ENCODE data around the gene UQCC3. TPM values are rescaled to one million over a fixed set of nuclear protein-coding genes. Genes with fewer than 3 reads are reported as not detected.

UQCC3 gene
- 1 to 10 TPM; 5.4 to 6.6 TPM for total RNA-seq
- 1 to 10 TPM; 9.1 to 9.7 (median 9.6) TPM for polyA plus RNA-seq
- total RNA-seq: 3.9 to 17.3 (median 8.8) reads per million in 6 experiments

- peak; percentile 52 to 85 (median 68) for DNase-seq
- peak; percentile 75 to 76 for ATAC-seq
- Mint-ChIP-seq H3K36me3 (peaks cover 0 to 27% (median 0%) of the 10 kb centered on the region in 3 donors), H3K4me3 (peak within 1 kb of the TSS; percentile 96 to 100 (median 98)), H3K4me1 (peaks cover 22 to 67% (median 50%) of the 10 kb centered on the region in 4 donors), H3K27ac (peak within 1 kb of the TSS; percentile 92 to 99 (median 96)), H3K27me3 (no peaks in the 10 kb centered on the region), H3K9me3 (no peaks in the 10 kb centered on the region)
- POLR2A ChIA-PET: interaction anchor here (0.6 to 14.7 kb wide), 35 partner anchors 9 to 247 kb away, joined by 3 to 541 read pairs (median 6); partner anchors contain the start of genes B3GAT3, BSCL2, EEF1G and EML3
These were observed at the start of gene UQCC3, which contains the start of gene LBHD1 for GRCh38 chr11:62671608-62672389. TSS of gene UQCC3 (plus strand) at chr11:62671673. CDS start at chr11:62671746, 73 bp downstream. TSS of gene LBHD1 (minus strand) at chr11:62672267. CDS start at chr11:62670031, 2,236 bp downstream.

- ATAC-seq (no peak), DNase-seq (no peak)
- Mint-ChIP-seq H3K4me3 (peak overlapping the region; percentile 84 to 97 (median 90)), H3K4me1 (peaks cover 13 to 36% (median 31%) of the 10 kb centered on the region in 4 donors), H3K9me3 (no peaks in the 10 kb centered on the region), H3K27me3 (peaks cover 0 to 2% (median 0%) of the 10 kb centered on the region in 5 donors), H3K27ac (peak overlapping the region; percentile 91 to 99 (median 96)), H3K36me3 (peaks cover 6 to 38% (median 9%) of the 10 kb centered on the region in 3 donors)
- POLR2A ChIA-PET: interaction anchor here (0.7 to 5.7 kb wide), 24 partner anchors 10 to 259 kb away, joined by 3 to 81 read pairs (median 12); partner anchors contain the start of genes C11orf98, CSKMT, EEF1G and EML3
These were observed 48.9 kb upstream of the UQCC3 start for GRCh38 chr11:62622476-62623089.

GRCh38 chr11:62627713-62628112, 43.8 kb upstream of the UQCC3 start:
- Mint-ChIP-seq H3K27me3 (no peaks in the 10 kb centered on the region), H3K4me1 (peaks cover 0 to 15% (median 6%) of the 10 kb centered on the region in 4 donors), H3K9me3 (no peaks in the 10 kb centered on the region), H3K27ac (peak overlapping the region in 8 of 10 donors; percentile 24 to 85 (median 54)), H3K36me3 (peaks cover 6 to 80% (median 33%) of the 10 kb centered on the region in 3 donors), H3K4me3 (no peak overlapping the region)
- POLR2A ChIA-PET: interaction anchor here (0.7 to 3.2 kb wide), 5 partner anchors 10 to 72 kb away, joined by 5 to 21 read pairs (median 9); partner anchors contain the start of genes C11orf98, CSKMT, GANAB and TUT1
- ATAC-seq (peak; percentile 34 to 48), DNase-seq (no peak)

- peak overlapping the region in 8 of 10 donors; percentile 17 to 92 (median 71) for H3K27ac Mint-ChIP-seq
- peaks cover 10 to 48% (median 20%) of the 10 kb centered on the region in 4 donors for H3K4me1 Mint-ChIP-seq
- ATAC-seq (no peak), DNase-seq (no peak)
- H3K4me3 Mint-ChIP-seq: no peak overlapping the region
- POLR2A ChIA-PET: interaction anchor here (1.4 to 1.6 kb wide), 2 partner anchors 10 to 13 kb away, joined by 3 to 13 read pairs; partner anchors contain the start of gene B3GAT3
- no peaks in the 10 kb centered on the region for H3K27me3 Mint-ChIP-seq
- peaks cover 0 to 92% (median 43%) of the 10 kb centered on the region in 3 donors for H3K36me3 Mint-ChIP-seq
- no peaks in the 10 kb centered on the region for H3K9me3 Mint-ChIP-seq
These were observed 39.0 kb upstream of the UQCC3 start for GRCh38 chr11:62632492-62632891.

GRCh38 chr11:62644220-62644619, 27.3 kb upstream of the UQCC3 start:
- DNase-seq: no peak
- Mint-ChIP-seq H3K4me1 (peaks cover 17 to 54% (median 45%) of the 10 kb centered on the region in 4 donors), H3K27ac (peak overlapping the region in 9 of 10 donors; percentile 9 to 90 (median 69)), H3K4me3 (peak overlapping the region in 9 of 10 donors; percentile 21 to 95 (median 45)), H3K36me3 (peaks cover 0 to 32% (median 0%) of the 10 kb centered on the region in 3 donors), H3K9me3 (no peaks in the 10 kb centered on the region), H3K27me3 (no peaks in the 10 kb centered on the region)
- ATAC-seq: no peak
- POLR2A ChIA-PET: interaction anchor here (0.7 to 19.9 kb wide), 11 partner anchors 9 to 237 kb away, joined by 3 to 541 read pairs (median 8); partner anchors contain the start of genes B3GAT3, C11orf98, CSKMT and EEF1G

GRCh38 chr11:62645671-62645945, 25.9 kb upstream of the UQCC3 start:
- POLR2A ChIA-PET: interaction anchor here (0.5 to 19.9 kb wide), 31 partner anchors 8 to 1733 kb away, joined by 3 to 541 read pairs (median 5); partner anchors contain the start of genes B3GAT3, C11orf98, CSKMT and EML3
- peak in 2 of 10 donors; percentile 17 to 29 for DNase-seq
- peak overlapping the region; percentile 92 to 99 (median 97) for H3K4me3 Mint-ChIP-seq
- H3K9me3 Mint-ChIP-seq: no peaks in the 10 kb centered on the region
- H3K27ac Mint-ChIP-seq: peak overlapping the region; percentile 90 to 99 (median 98)
- H3K36me3 Mint-ChIP-seq: peaks cover 0 to 34% (median 0%) of the 10 kb centered on the region in 3 donors
- peaks cover 13 to 51% (median 36%) of the 10 kb centered on the region in 4 donors for H3K4me1 Mint-ChIP-seq
- no peak for ATAC-seq
- H3K27me3 Mint-ChIP-seq: no peaks in the 10 kb centered on the region

GRCh38 chr11:62645946-62646824, 25.3 kb upstream of the UQCC3 start, which contains the start of gene GANAB:
TSS of gene GANAB (minus strand) at chr11:62646613. CDS start at chr11:62646599, 14 bp downstream.
- POLR2A ChIA-PET: interaction anchor here (0.5 to 19.9 kb wide), 37 partner anchors 9 to 1734 kb away, joined by 3 to 541 read pairs (median 5); partner anchors contain the start of genes B3GAT3, C11orf98, CSKMT and EML3
- Mint-ChIP-seq H3K36me3 (peaks cover 0 to 35% (median 0%) of the 10 kb centered on the region in 3 donors), H3K4me3 (peak within 1 kb of the TSS; percentile 92 to 99 (median 97)), H3K4me1 (peaks cover 9 to 50% (median 32%) of the 10 kb centered on the region in 4 donors), H3K27me3 (no peaks in the 10 kb centered on the region), H3K9me3 (no peaks in the 10 kb centered on the region), H3K27ac (peak within 1 kb of the TSS; percentile 90 to 99 (median 98))
- ATAC-seq (peak; percentile 97 to 98), DNase-seq (peak; percentile 94 to 99 (median 97))

GRCh38 chr11:62646825-62647608, 24.5 kb upstream of the UQCC3 start:
- POLR2A ChIA-PET: interaction anchor here (0.5 to 19.9 kb wide), 32 partner anchors 9 to 1670 kb away, joined by 3 to 541 read pairs (median 6); partner anchors contain the start of genes B3GAT3, C11orf98, CSKMT and EML3
- Mint-ChIP-seq H3K36me3 (peaks cover 0 to 35% (median 0%) of the 10 kb centered on the region in 3 donors), H3K9me3 (no peaks in the 10 kb centered on the region), H3K27ac (peak overlapping the region; percentile 85 to 99 (median 98)), H3K4me1 (peaks cover 9 to 53% (median 29%) of the 10 kb centered on the region in 4 donors), H3K27me3 (no peaks in the 10 kb centered on the region), H3K4me3 (peak overlapping the region; percentile 92 to 99 (median 97))
- ATAC-seq (no peak), DNase-seq (no peak)

GRCh38 chr11:62647609-62648005, 23.9 kb upstream of the UQCC3 start:
- POLR2A ChIA-PET: interaction anchor here (0.8 to 19.9 kb wide), 11 partner anchors 9 to 1669 kb away, joined by 3 to 541 read pairs (median 9); partner anchors contain the start of genes B3GAT3, C11orf98, CSKMT and EML3

GRCh38 chr11:62648185-62648966, 23.1 kb upstream of the UQCC3 start:
- Mint-ChIP-seq H3K4me3 (no peak overlapping the region), H3K36me3 (peaks cover 0 to 26% (median 0%) of the 10 kb centered on the region in 3 donors), H3K4me1 (peaks cover 15 to 56% (median 37%) of the 10 kb centered on the region in 4 donors), H3K27me3 (no peaks in the 10 kb centered on the region), H3K27ac (no peak overlapping the region), H3K9me3 (no peaks in the 10 kb centered on the region)
- DNase-seq (no peak), ATAC-seq (no peak)
- POLR2A ChIA-PET: interaction anchor here (0.8 to 19.9 kb wide), 11 partner anchors 9 to 106 kb away, joined by 3 to 541 read pairs (median 4); partner anchors contain the start of genes B3GAT3, C11orf98, CSKMT and EML3

More at GRCh38 chr11:62647609-62648005, 23.9 kb upstream of the UQCC3 start:
- peaks cover 0 to 32% (median 0%) of the 10 kb centered on the region in 3 donors for H3K36me3 Mint-ChIP-seq
- DNase-seq (no peak), ATAC-seq (no peak)
- peak overlapping the region in 1 of 10 donors; percentile 45 for H3K4me3 Mint-ChIP-seq
- H3K4me1 Mint-ChIP-seq: peaks cover 13 to 56% (median 34%) of the 10 kb centered on the region in 4 donors
- no peaks in the 10 kb centered on the region for H3K27me3 Mint-ChIP-seq
- no peaks in the 10 kb centered on the region for H3K9me3 Mint-ChIP-seq
- peak overlapping the region in 1 of 10 donors; percentile 22 for H3K27ac Mint-ChIP-seq

Data from naive thymus-derived CD8-positive, alpha-beta T cell (primary cell).